Left lung (tissue), 10 donors: ENCODE measurements around the gene INPP5A. TPM values are rescaled to one million over a fixed set of nuclear protein-coding genes. Genes with fewer than 3 reads are reported as not detected.

Source experiments
- ATAC-seq: fragments of 200-7000 bp; cut with Tn5 transposase; one replicate; pipeline ENCODE4 v1.9.1; 2020; ENCODE audit warnings: moderate library complexity
- DNase-seq, 4 donors: peaks; one replicate each; pipeline ENCODE4 v3.0.0-alpha.2; 2013 to 2020
- H3K27ac ChIP-seq, 2 donors: fragments of 200-600 bp; sonication (generic) in 1 of 2; one replicate each; pipeline versions ENCODE4 v1.5.0 to v1.8.0; 2020 to 2021
- H3K27me3 ChIP-seq, 2 donors: fragments of 200-600 bp; sonication (generic) in 1 of 2; one replicate each; pipeline versions ENCODE4 v1.5.0 to v1.8.0; 2020 to 2021
- H3K36me3 ChIP-seq, 2 donors: fragments of 200-600 bp; sonication (generic) in 1 of 2; one replicate each; pipeline versions ENCODE4 v1.5.0 to v1.8.0; 2020 to 2021
- H3K4me1 ChIP-seq, 2 donors: fragments of 200-600 bp; one replicate each; pipeline ENCODE4 v1.8.0; 2021
- H3K4me3 ChIP-seq, 2 donors: fragments of 200-600 bp; sonication (generic) in 1 of 2; one replicate each; pipeline versions ENCODE4 v1.5.0 to v1.8.0; 2020 to 2021; ENCODE audit warnings: mild to moderate bottlenecking in 1 of 2
- H3K9me3 ChIP-seq, 2 donors: fragments of 200-600 bp; sonication (generic) in 1 of 2; one replicate each; pipeline versions ENCODE4 v1.5.0 to v1.8.0; 2020 to 2021
- intact Hi-C, 2 donors: fragments of 100-400 bp; cut with DNase I; formaldehyde crosslinking; loops; one replicate each; pipeline versions ENCODE4 v1.11.2 to v1.14.2; 2022
- polyA plus RNA-seq, 6 donors: library from polyadenylated mRNA; unstranded; fragments of 120-200 nt; gene quantifications; one replicate each; pipeline ENCODE4 v1.2.1, GENCODE V29; 2013; ENCODE audit not compliant: insufficient read length in 6 of 6
- total RNA-seq, 2 donors: library from RNA; stranded (reverse); fragmentation: NEBNext Ultra II Directional; extraction: Animal tissue kit (Norgen Biotek cat#: 25700); gene quantifications; one replicate each; pipeline ENCODE4 v1.2.1, GENCODE V29; 2021
- TF ChIP-seq, protein P1 (sequence below), 2 donors: fragments of 200-600 bp; sonication (generic) in 1 of 2; IDR thresholded peaks; one replicate each; pipeline versions ENCODE4 v1.5.0 to v1.8.0; 2021; ENCODE audit warnings: antibody characterized with exemption in 2 of 2
- donor health status: DM: no; HTN: yes; CAD: no.
- donor health status: DM: no; HTN: no; CAD: no.

The INPP5A gene
- total and polyA plus RNA-seq, 8 donors = 32.0 to 44.0 (median 36.8) TPM

DNA sequence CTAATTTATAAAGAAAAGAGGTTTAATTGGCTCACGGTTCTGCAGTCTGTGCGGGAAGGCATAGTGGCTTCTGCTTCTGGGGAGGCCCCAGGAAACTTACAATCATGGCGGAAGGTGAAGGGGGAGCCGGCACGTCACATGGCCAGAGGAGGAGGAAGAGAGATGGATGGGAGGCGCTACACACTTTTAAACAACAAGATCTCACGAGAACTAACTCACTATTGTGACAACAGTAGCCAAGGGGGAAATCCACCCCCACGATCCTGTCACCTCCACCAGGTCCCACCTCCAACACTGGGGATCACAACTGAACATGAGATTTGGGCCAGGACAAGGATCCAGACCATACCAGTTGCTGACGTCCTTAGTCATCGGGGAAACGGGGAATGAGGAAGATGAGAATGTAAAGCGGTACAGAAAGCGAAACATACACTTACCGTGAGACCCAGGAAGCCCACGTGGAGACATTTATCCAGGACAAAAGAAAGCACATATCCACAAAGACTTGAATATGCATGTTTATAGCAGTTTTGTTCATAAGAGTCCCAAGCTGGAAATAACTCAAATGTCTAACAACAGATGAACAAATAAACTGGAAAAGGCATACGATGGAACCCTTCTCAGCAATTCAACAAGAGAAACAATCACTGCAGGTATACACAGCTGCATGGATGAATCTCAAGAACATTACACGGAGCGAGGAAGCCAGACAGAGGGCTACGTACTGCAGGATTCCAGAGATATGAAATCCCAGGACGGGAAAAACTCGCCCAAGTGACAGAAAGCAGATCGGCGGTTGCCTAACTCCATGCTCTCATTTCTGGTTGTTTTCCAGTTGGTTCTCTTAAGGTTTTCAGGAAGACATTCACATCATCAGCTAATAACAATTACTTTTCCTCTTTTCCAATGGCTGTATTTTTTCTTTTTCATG, 26.2 kb upstream of the INPP5A start:
- DNase-seq (no peak), ATAC-seq (no peak)
- peaks cover 3 to 10% of the 10 kb centered on the region in 2 donors for H3K4me1 ChIP-seq
- no peaks in the 10 kb centered on the region for H3K9me3 ChIP-seq
- TF ChIP-seq, protein P1, sequence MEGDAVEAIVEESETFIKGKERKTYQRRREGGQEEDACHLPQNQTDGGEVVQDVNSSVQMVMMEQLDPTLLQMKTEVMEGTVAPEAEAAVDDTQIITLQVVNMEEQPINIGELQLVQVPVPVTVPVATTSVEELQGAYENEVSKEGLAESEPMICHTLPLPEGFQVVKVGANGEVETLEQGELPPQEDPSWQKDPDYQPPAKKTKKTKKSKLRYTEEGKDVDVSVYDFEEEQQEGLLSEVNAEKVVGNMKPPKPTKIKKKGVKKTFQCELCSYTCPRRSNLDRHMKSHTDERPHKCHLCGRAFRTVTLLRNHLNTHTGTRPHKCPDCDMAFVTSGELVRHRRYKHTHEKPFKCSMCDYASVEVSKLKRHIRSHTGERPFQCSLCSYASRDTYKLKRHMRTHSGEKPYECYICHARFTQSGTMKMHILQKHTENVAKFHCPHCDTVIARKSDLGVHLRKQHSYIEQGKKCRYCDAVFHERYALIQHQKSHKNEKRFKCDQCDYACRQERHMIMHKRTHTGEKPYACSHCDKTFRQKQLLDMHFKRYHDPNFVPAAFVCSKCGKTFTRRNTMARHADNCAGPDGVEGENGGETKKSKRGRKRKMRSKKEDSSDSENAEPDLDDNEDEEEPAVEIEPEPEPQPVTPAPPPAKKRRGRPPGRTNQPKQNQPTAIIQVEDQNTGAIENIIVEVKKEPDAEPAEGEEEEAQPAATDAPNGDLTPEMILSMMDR (IDR thresholded peaks at IDR 0.05) = no peak
- H3K4me3 ChIP-seq = no peak overlapping the region
- no peak overlapping the region for H3K27ac ChIP-seq
- H3K27me3 ChIP-seq = no peaks in the 10 kb centered on the region
- H3K36me3 ChIP-seq = no peaks in the 10 kb centered on the region
- intact Hi-C loops = no loop called here

- Histone ChIP-seq H3K27me3 (no peaks in the 10 kb centered on the region), H3K9me3 (no peaks in the 10 kb centered on the region), H3K36me3 (no peaks in the 10 kb centered on the region), H3K4me1 (peaks cover 10 to 17% of the 10 kb centered on the region in 2 donors), H3K4me3 (no peak overlapping the region), H3K27ac (no peak overlapping the region)
- no peak for DNase-seq
- TF ChIP-seq, protein P1 (IDR thresholded peaks at IDR 0.05) = no peak
- intact Hi-C loops = no loop called here
- no peak for ATAC-seq
These were observed 25.5 kb upstream of the INPP5A start for GRCh38 chr10:132512052-132512442.

DNA sequence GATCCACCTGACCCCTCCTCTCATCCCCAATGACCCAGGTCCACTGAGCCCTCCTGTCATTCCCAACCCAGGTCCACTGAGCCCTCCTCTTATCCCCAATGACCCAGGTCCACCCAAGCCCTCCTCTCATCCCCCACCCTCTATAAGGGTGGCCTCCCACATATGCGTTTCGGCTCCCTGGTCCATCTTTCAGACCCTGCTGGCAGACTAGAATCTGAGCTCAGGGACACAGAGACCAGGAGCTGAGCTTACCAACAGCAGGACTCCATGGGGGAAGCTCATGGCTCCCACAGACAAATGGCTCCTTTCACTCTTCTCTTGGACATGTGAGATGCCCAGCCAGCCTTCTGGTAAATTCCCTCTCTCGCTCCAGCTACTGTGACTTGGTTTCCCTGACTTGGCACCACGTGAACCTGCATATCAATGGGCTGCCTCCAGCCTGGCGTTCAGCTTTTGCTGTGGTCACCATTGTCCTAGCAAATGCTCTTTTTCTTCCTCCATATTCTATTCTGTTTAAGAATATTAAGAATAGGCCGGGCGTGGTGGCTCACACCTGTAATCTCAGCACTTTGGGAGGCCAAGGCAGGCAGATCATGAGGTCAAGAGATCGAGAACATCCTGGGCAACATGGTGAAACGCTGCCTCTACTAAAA, 24.8 kb upstream of the INPP5A start:
- Histone ChIP-seq H3K4me3 (no peak overlapping the region), H3K27ac (no peak overlapping the region), H3K4me1 (peaks cover 15 to 25% of the 10 kb centered on the region in 2 donors), H3K27me3 (no peaks in the 10 kb centered on the region), H3K9me3 (no peaks in the 10 kb centered on the region), H3K36me3 (no peaks in the 10 kb centered on the region)
- intact Hi-C loops = no loop called here
- DNase-seq (peak in 1 of 4 donors; percentile 17), ATAC-seq (no peak)
- TF ChIP-seq, protein P1 (IDR thresholded peaks at IDR 0.05) = no peak

- no peaks in the 10 kb centered on the region for H3K9me3 ChIP-seq
- TF ChIP-seq, protein P1 (IDR thresholded peaks at IDR 0.05) = no peak
- ATAC-seq (no peak), DNase-seq (peak in 2 of 4 donors; percentile 19 to 61)
- H3K27me3 ChIP-seq = no peaks in the 10 kb centered on the region
- intact Hi-C loops = no loop called here
- peaks cover 30 to 45% of the 10 kb centered on the region in 2 donors for H3K4me1 ChIP-seq
- H3K36me3 ChIP-seq = no peaks in the 10 kb centered on the region
- no peak overlapping the region for H3K4me3 ChIP-seq
- no peak overlapping the region for H3K27ac ChIP-seq
These were observed 22.6 kb upstream of the INPP5A start for GRCh38 chr10:132514821-132515520.
